Measurements from ENCODE around the gene SYNE1. TPM values are rescaled to one million over a fixed set of nuclear protein-coding genes. Genes with fewer than 3 reads are reported as not detected.

The SYNE1 gene
- total RNA-seq, 1 donor from 2014 or later = 12.7 TPM

GRCh38 chr6:152100183-152100618, 537.0 kb downstream of the SYNE1 start:
- Mint-ChIP-seq H3K4me3 (ENCODE audit: unreplicated experiment) (no peak overlapping the region), H3K36me3 (ENCODE audit: low read depth, unreplicated experiment) (no peaks in the 10 kb centered on the region), H3K9me3 (ENCODE audit: unreplicated experiment) (no peaks in the 10 kb centered on the region), H3K27me3 (ENCODE audit: unreplicated experiment) (peaks cover 3% of the 10 kb centered on the region), H3K4me1 (ENCODE audit: unreplicated experiment) (peaks cover 10% of the 10 kb centered on the region), H3K27ac (ENCODE audit: unreplicated experiment) (no peak overlapping the region)
- no peak for TF ChIP-seq CTCF (IDR thresholded peaks at IDR 0.05; ENCODE audit: unreplicated experiment)
- DNase-seq (ENCODE audit: low spot score) = no peak

GRCh38 chr6:152099446-152100182, 537.5 kb downstream of the SYNE1 start:
- Mint-ChIP-seq H3K27ac (ENCODE audit: unreplicated experiment) (no peak overlapping the region), H3K36me3 (ENCODE audit: low read depth, unreplicated experiment) (no peaks in the 10 kb centered on the region), H3K9me3 (ENCODE audit: unreplicated experiment) (no peaks in the 10 kb centered on the region), H3K4me1 (ENCODE audit: unreplicated experiment) (peaks cover 10% of the 10 kb centered on the region), H3K4me3 (ENCODE audit: unreplicated experiment) (no peak overlapping the region), H3K27me3 (ENCODE audit: unreplicated experiment) (peaks cover 3% of the 10 kb centered on the region)
- DNase-seq (ENCODE audit: low spot score) = no peak
- TF ChIP-seq CTCF (IDR thresholded peaks at IDR 0.05; ENCODE audit: unreplicated experiment) = no peak

- no peak for DNase-seq (ENCODE audit: low spot score)
- H3K4me1 Mint-ChIP-seq (ENCODE audit: unreplicated experiment) = peaks cover 10% of the 10 kb centered on the region
- no peak overlapping the region for H3K4me3 Mint-ChIP-seq (ENCODE audit: unreplicated experiment)
- no peaks in the 10 kb centered on the region for H3K9me3 Mint-ChIP-seq (ENCODE audit: unreplicated experiment)
- peaks cover 3% of the 10 kb centered on the region for H3K27me3 Mint-ChIP-seq (ENCODE audit: unreplicated experiment)
- TF ChIP-seq CTCF (IDR thresholded peaks at IDR 0.05; ENCODE audit: unreplicated experiment) = no peak
- H3K27ac Mint-ChIP-seq (ENCODE audit: unreplicated experiment) = no peak overlapping the region
- H3K36me3 Mint-ChIP-seq (ENCODE audit: low read depth, unreplicated experiment) = no peaks in the 10 kb centered on the region
These were observed 538.5 kb downstream of the SYNE1 start for GRCh38 chr6:152098683-152099082.

- no peak for TF ChIP-seq CTCF (IDR thresholded peaks at IDR 0.05; ENCODE audit: unreplicated experiment)
- peaks cover 10% of the 10 kb centered on the region for H3K4me1 Mint-ChIP-seq (ENCODE audit: unreplicated experiment)
- H3K27me3 Mint-ChIP-seq (ENCODE audit: unreplicated experiment) = peaks cover 4% of the 10 kb centered on the region
- no peaks in the 10 kb centered on the region for H3K36me3 Mint-ChIP-seq (ENCODE audit: low read depth, unreplicated experiment)
- H3K27ac Mint-ChIP-seq (ENCODE audit: unreplicated experiment) = no peak overlapping the region
- no peaks in the 10 kb centered on the region for H3K9me3 Mint-ChIP-seq (ENCODE audit: unreplicated experiment)
- no peak overlapping the region for H3K4me3 Mint-ChIP-seq (ENCODE audit: unreplicated experiment)
- DNase-seq (ENCODE audit: low spot score) = no peak
These were observed 540.2 kb downstream of the SYNE1 start for GRCh38 chr6:152096863-152097496.

- Mint-ChIP-seq H3K4me3 (ENCODE audit: unreplicated experiment) (no peak overlapping the region), H3K36me3 (ENCODE audit: low read depth, unreplicated experiment) (no peaks in the 10 kb centered on the region), H3K4me1 (ENCODE audit: unreplicated experiment) (peaks cover 6% of the 10 kb centered on the region), H3K27me3 (ENCODE audit: unreplicated experiment) (peaks cover 2% of the 10 kb centered on the region), H3K27ac (ENCODE audit: unreplicated experiment) (no peak overlapping the region), H3K9me3 (ENCODE audit: unreplicated experiment) (no peaks in the 10 kb centered on the region)
- no peak for DNase-seq (ENCODE audit: low spot score)
- no peak for TF ChIP-seq CTCF (IDR thresholded peaks at IDR 0.05; ENCODE audit: unreplicated experiment)
These were observed 542.1 kb downstream of the SYNE1 start for GRCh38 chr6:152094992-152095592.

Data from endothelial cell (in vitro differentiated cells).